GM13977 (cell line): ENCODE results near the gene DROSHA.

Experiments used
- DNase-seq: peaks from one replicate; pipeline ENCODE4 v3.0.0; 2012; ENCODE audit warnings: low spot score
- in situ Hi-C: fragments of 300-500 bp; cut with MboI; formaldehyde crosslinking; loops from one replicate; pipeline ENCODE4 v1.12.0; 2022; ENCODE audit warnings: low sequenced_read_pairs, low pct_unique_long_range_greater_than_20kb, mixed read lengths, inconsistent platforms; ENCODE audit not compliant: unreplicated experiment
- TF ChIP-seq, protein P1 (sequence below): IDR thresholded peaks from 2 replicates; pipeline ENCODE4 v1.5.1; 2012; ENCODE audit warnings: mild to moderate bottlenecking, control low read depth; ENCODE audit not compliant: insufficient read depth; ENCODE audit errors: extremely low read depth, missing control alignments

Gene DROSHA

DNA sequence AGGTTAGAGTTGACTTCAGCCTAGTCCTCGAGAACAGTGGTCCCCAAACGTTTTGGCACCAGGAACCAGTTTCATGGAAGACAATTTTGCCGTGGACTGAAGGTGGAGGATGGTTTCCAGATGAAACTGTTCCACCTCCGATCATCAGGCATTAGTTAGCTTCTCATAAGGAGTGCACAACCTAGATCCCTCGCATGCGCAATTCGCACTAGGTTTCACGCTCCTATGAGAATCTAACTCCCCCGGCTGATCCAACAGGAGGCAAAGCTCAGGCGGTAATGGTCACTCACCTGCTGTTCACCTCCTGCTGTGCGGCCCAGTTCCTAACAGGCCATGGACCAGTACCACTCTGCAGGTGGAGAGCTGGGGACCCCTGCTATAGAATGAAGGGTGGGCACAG lies 174.9 kb downstream of the DROSHA start:
- no peak for DNase-seq
- TF ChIP-seq, protein P1, sequence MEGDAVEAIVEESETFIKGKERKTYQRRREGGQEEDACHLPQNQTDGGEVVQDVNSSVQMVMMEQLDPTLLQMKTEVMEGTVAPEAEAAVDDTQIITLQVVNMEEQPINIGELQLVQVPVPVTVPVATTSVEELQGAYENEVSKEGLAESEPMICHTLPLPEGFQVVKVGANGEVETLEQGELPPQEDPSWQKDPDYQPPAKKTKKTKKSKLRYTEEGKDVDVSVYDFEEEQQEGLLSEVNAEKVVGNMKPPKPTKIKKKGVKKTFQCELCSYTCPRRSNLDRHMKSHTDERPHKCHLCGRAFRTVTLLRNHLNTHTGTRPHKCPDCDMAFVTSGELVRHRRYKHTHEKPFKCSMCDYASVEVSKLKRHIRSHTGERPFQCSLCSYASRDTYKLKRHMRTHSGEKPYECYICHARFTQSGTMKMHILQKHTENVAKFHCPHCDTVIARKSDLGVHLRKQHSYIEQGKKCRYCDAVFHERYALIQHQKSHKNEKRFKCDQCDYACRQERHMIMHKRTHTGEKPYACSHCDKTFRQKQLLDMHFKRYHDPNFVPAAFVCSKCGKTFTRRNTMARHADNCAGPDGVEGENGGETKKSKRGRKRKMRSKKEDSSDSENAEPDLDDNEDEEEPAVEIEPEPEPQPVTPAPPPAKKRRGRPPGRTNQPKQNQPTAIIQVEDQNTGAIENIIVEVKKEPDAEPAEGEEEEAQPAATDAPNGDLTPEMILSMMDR = no peak
- in situ Hi-C loops = no loop called here

DNA sequence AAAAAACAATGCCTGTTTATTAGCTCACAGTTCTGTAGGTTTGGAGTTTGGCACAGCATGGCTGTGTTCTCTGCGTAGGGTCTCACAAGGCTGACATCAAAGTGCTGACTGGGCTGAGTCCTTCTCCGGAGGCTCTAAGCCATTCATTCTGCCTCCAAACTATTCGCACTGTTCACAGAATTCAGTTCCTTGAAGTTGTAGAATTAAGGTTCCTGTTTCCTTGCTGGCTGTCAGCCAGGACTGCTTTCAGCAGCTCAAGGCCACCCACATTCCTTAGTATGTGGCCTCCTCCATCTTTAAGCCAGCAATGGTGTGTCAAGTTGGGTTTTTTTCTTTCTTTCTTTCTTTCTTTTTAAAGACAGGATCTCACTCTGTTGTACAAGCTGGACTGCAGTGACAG lies 176.6 kb downstream of the DROSHA start:
- no peak for DNase-seq
- in situ Hi-C loops = no loop called here
- TF ChIP-seq, protein P1 = no peak
